ENCODE data around the gene ELN. TPM values are rescaled to one million over a fixed set of nuclear protein-coding genes. Genes with fewer than 3 reads are reported as not detected.
"Not testable (repeated sequence)": the region's sequence is repeated elsewhere in the genome, so short reads cannot be mapped to it uniquely, and the experiment has no call there.

The ELN gene
- total and polyA plus RNA-seq, 8 donors, result 202 to 673 (median 229) TPM

- no peak for TF ChIP-seq CTCF (IDR thresholded peaks at IDR 0.05)
- H3K9me3 ChIP-seq, result no peaks in the 10 kb centered on the region
- no peaks in the 10 kb centered on the region for H3K4me1 ChIP-seq
- no peaks in the 10 kb centered on the region for H3K27me3 ChIP-seq
- ATAC-seq (no peak), DNase-seq (peak in 1 of 4 donors; percentile 66)
- no peak overlapping the region for H3K4me3 ChIP-seq
- intact Hi-C loops (cut with DNase I), result no loop called here
- H3K36me3 ChIP-seq, result peaks cover 0 to 10% of the 10 kb centered on the region in 2 donors
- no peak overlapping the region for H3K27ac ChIP-seq
These were observed 16.7 kb downstream of the ELN start for GRCh38 chr7:74044366-74045350.

GRCh38 chr7:74046581-74046980 is 18.6 kb downstream of the ELN start:
- ATAC-seq; intact Hi-C loops (cut with DNase I); H3K4me1 ChIP-seq: not testable (repeated sequence)

GRCh38 chr7:74047804-74048380 is 19.9 kb downstream of the ELN start:
- no peak overlapping the region for H3K27ac ChIP-seq
- DNase-seq, result peak in 1 of 4 donors; percentile 50
- H3K27me3 ChIP-seq, result no peaks in the 10 kb centered on the region
- no peak for ATAC-seq
- H3K9me3 ChIP-seq, result no peaks in the 10 kb centered on the region
- no peak overlapping the region for H3K4me3 ChIP-seq
- peaks cover 0 to 7% of the 10 kb centered on the region in 2 donors for H3K36me3 ChIP-seq
- H3K4me1 ChIP-seq, result no peaks in the 10 kb centered on the region
- TF ChIP-seq CTCF (IDR thresholded peaks at IDR 0.05), result no peak
- intact Hi-C loops (cut with DNase I), result no loop called here

More at GRCh38 chr7:74046581-74046980, 18.6 kb downstream of the ELN start:
- not testable (repeated sequence) for H3K36me3 ChIP-seq, H3K27ac ChIP-seq, H3K9me3 ChIP-seq, H3K27me3 ChIP-seq, H3K4me3 ChIP-seq
- peak in 1 of 4 donors; percentile 39 for DNase-seq

GRCh38 chr7:74048999-74049599 is 21.1 kb downstream of the ELN start:
- Histone ChIP-seq H3K4me1 (no peaks in the 10 kb centered on the region), H3K27me3 (no peaks in the 10 kb centered on the region), H3K9me3 (no peaks in the 10 kb centered on the region), H3K4me3 (no peak overlapping the region), H3K36me3 (peaks cover 0 to 7% of the 10 kb centered on the region in 2 donors), H3K27ac (no peak overlapping the region)
- DNase-seq (no peak), ATAC-seq (no peak)
- intact Hi-C loops (cut with DNase I), result no loop called here
- no peak for TF ChIP-seq CTCF (IDR thresholded peaks at IDR 0.05)

GRCh38 chr7:74049997-74050798 is 22.2 kb downstream of the ELN start:
- Histone ChIP-seq H3K4me1 (no peaks in the 10 kb centered on the region), H3K27ac (no peak overlapping the region), H3K4me3 (no peak overlapping the region), H3K36me3 (peaks cover 0 to 7% of the 10 kb centered on the region in 2 donors), H3K9me3 (no peaks in the 10 kb centered on the region), H3K27me3 (no peaks in the 10 kb centered on the region)
- DNase-seq (no peak), ATAC-seq (no peak)
- no peak for TF ChIP-seq CTCF (IDR thresholded peaks at IDR 0.05)
- intact Hi-C loops (cut with DNase I), result no loop called here
